HPDE6-E6E7 (cell line): Measurements from ENCODE around the gene DIS3.
"Not testable (repeated sequence)": the region's sequence is repeated elsewhere in the genome, so short reads cannot be mapped to it uniquely, and the experiment has no call there.

ENCODE experiments used
- DNase-seq: peaks from one replicate; pipeline ENCODE4 v3.0.0; 2011; ENCODE audit warnings: missing footprints; ENCODE audit errors: extremely low spot score

Gene DIS3

DNA sequence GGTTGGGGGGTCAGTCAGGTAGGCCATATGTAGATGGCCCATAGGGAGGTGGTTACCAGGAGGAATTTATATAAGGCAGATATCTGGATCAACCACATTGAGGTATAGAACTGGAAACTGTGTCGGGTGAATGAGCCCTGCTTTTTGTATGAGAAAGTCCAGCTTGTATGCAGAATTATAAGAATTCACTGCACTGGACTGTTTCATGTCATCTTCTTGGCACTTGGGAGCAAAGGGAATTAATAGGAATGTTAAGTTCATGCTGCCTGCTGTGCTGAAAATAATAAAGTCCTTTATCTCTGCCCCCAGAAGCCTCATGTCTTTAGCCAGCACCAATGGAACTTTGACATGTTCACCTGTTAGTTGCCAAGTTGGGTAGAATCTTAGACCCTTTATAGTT lies 41.7 kb downstream of the DIS3 start:
- no peak for DNase-seq

DNA sequence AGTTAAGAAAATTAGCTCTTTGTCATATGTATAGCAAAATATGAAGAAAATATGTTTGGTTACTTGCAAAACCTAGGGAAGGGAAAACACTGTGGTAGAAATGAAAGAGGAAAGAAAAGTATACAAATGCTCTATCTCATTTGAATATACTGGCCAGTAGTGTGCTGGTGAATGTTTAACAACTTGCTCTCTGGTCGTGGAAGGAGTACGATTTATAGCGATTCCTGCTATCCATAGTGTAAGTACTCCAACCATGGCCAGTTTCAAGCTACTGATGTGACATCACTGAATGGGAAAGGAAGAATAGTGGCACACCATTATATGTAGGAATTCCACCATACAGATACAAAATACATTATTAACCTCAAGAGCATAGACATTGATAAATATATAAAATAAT lies 44.7 kb downstream of the DIS3 start:
- no peak for DNase-seq

DNA sequence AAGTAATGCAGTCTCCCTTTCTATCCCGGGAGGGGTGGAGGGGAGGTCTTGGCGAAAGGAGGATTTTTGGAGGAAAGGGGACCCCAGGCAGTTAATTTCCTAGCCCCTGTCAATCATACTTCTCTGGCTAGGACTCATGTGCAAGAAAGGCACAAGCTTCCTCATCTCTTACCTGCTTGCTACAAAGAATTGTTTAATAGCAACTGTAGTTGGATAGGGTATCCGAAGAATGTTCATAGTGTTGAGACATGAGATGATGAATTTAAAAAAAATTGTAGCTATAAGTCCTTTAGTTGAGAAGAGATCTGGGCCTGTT lies 53.5 kb downstream of the DIS3 start:
- DNase-seq, result no peak

DNA sequence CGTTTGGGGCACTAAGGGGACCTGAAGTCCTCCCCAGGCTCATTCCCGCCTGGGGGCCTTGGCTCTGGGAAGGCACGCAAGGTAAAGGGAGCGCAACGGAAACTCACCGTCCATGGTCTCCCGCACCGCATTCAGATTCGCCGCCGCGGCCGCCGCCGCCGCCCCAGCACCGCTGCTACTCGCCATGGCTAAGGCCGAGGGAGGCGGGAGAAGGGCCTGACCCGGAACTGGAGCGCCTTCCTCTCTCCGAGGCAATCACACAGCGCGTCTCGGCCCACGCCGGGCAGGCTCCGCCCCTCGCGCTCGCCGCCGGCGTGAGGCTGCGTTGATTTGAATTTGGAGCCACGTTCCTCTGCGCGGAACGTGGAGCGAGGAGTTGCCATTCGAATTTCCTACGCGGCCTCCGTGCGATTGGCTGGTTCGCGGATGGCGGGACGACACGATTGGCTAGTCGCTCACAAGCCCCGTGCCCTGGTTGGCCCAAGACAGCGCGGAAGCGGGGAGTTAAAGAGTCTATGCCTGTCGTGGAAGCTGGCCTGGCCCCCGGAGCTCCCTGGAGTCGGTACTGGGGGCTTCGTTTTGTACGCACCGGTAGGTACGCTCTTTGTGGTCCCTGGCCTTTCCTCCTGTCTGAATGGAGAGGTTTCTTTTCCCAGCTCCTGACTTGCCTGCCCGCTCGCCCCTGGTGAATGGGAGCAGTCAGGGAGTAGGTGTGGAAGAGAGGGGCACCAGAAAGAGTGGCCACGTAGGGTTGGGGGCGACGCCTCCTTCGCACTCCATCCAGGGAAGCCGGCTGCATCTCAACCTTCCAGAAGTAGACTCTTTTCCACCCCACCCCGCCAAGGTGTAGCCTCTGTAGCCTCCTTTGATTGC lies 54.0 kb downstream of the DIS3 start, which contains the start of the genes BORA and MZT1:
TSS of gene BORA (plus strand) at position 507 of the 873 bp plus-strand sequence. CDS start 1,018 bp downstream, outside the sequence.
TSS of gene MZT1 (minus strand) at position 213 of the 873 bp plus-strand sequence. CDS start at position 186, 27 bp downstream.
- peak; percentile 93 for DNase-seq

DNA sequence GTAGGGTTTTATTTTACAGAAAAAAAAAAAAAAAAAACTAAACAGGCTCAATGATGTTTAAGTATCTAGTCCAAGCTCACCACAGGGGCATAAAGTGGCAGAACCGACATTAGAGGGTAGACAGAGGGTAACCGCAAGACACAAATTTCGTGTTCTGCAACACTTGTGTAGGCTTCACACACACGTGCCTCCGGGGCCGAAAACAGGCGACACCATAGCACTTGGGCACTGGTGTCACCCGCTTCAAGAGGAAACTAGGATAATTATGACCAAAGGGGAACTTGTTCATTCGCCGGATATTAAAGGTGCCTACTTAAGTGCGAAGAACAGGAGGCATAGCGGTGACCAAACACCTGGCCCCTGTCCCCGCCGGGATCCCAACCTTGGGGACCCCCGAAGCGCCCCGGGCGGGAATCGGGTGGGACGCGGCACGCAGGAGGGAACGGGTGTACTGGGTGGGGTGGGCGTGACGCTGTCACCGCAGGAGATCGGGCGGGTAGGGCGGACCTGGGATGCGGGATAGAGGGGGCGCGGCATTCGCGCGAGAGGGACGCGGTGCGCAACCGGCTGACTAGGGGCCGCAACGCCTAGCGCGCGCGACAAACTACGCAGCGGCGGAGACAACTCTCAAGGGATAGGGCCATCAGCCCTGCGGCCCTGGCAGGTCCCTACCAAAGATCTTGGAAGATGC lies 54.8 kb downstream of the DIS3 start:
- DNase-seq, result peak; percentile 22

DNA sequence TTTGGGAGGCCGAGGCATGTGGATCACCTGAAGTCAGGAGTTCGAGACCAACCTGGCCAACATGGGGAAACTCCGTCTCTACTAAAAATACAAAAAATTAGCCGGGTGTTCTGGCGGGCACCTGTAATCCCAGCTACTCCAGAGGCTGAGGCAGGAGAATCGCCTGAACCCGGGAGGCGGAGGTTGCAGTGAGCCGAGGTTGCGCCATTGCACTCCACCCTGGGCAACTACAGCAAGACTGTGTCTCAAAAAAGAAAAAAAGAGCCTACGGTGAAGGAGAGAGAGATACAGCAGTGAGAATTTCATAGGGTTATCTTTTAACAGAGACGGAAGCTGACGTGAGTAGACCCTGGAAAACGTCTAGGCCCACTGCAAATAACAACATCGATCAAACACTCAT lies 55.5 kb downstream of the DIS3 start:
- not testable (repeated sequence) for DNase-seq

DNA sequence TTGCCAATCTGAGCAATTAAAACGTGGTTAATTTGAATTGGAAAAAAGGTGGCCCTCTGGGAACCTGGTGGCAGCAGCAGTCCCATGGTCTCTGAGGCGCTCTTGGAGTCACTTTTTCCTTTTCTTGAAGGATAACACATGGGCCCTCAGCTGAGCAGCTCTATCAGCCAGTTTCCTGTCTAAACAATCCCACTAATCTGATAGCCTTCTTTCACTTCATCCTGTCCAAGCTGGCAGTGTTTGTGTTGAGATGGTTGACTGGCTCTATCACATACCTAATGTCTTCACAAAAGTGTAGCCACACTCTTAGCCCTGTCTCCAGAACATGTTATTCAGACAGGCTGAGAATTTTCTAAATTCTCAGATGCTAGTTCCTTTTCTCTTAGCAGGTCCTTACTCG lies 64.9 kb downstream of the DIS3 start:
- no peak for DNase-seq
